Testis (tissue), 5 donors: ENCODE data around the gene TCEA2. TPM values are rescaled to one million over a fixed set of nuclear protein-coding genes. Genes with fewer than 3 reads are reported as not detected.
A peak's percentile ranks its signal among the peaks of the same experiment; 100 is the strongest.

Experiments
- DNase-seq: peaks from one replicate; pipeline ENCODE4 v3.0.0-alpha.2; 2019
- H3K27ac ChIP-seq, 2 donors: fragments of 200-600 bp; sonication (generic); one replicate each; pipeline ENCODE4 v1.5.1; 2019
- H3K27me3 ChIP-seq: fragments of 200-600 bp; sonication (generic); one replicate; pipeline ENCODE4 v1.5.1; 2019
- H3K36me3 ChIP-seq: fragments of 200-600 bp; sonication (generic); one replicate; pipeline ENCODE4 v1.5.1; 2017; ENCODE audit warnings: low read depth; ENCODE audit errors: missing control alignments
- H3K4me1 ChIP-seq: fragments of 200-600 bp; sonication (generic); one replicate; pipeline ENCODE4 v1.5.1; 2019
- H3K4me3 ChIP-seq, 2 donors: fragments of 200-600 bp; sonication (generic); one replicate each; pipeline ENCODE4 v1.5.1; 2017 to 2019
- H3K9me3 ChIP-seq: fragments of 200-600 bp; sonication (generic); one replicate; pipeline ENCODE4 v1.5.1; 2017
- POLR2A ChIP-seq: fragments of 450-650 bp; IDR thresholded peaks from one replicate; pipeline ENCODE4 v1.6.1; 2017; ENCODE audit warnings: antibody characterized with exemption, mild to moderate bottlenecking, moderate library complexity
- WGBS, 2 donors: methylation state at CpG; one replicate each; pipeline ENCODE4 v1.1.5; 2018; 5-methylcytosine and 5-hydroxymethylcytosine counted together
- intact Hi-C: fragments of 100-400 bp; cut with DNase I; formaldehyde crosslinking; loops from one replicate; pipeline ENCODE4 v1.15.1; 2023; ENCODE audit warnings: low total_unique reads
- long read RNA-seq, 2 donors: transcript quantifications; one replicate each; lab custom pipeline, GENCODE V29; 2026
- polyA plus RNA-seq: library from polyadenylated mRNA; stranded (reverse); fragments of 350-450 nt; fragmentation: Illumina TruSeq; extraction: RNeasy Lipid Tissue Mini Kit (QIAGEN cat#74804); gene quantifications from one replicate; pipeline ENCODE4 v1.2.3, GENCODE V29; 2014; ENCODE audit warnings: low read depth, low replicate concordance; ENCODE audit not compliant: insufficient read depth
- total RNA-seq, 2 donors: library from RNA; depleted of rRNA; stranded (reverse); fragments of >200 nt; gene quantifications; one replicate each; pipeline ENCODE4 v1.2.3, GENCODE V29; 2016
- TF ChIP-seq, protein P1 (sequence below), 3 experiments: fragments of 450-650 bp in 2 of 3; fragments of 200-600 bp in 1 of 3; sonication (generic) in 1 of 3; IDR thresholded peaks; one replicate each; pipeline ENCODE4 v1.5.1; 2016 to 2019; ENCODE audit warnings: antibody characterized with exemption in 3 of 3, mild to moderate bottlenecking in 2 of 3, moderate library complexity in 1 of 3

Gene TCEA2
- total RNA-seq (100 to 1,000 TPM in 1 of 2 donors, 10 to 100 TPM in 1; 94.5 to 126 TPM), polyA plus RNA-seq (171 TPM)
- long read RNA-seq, donor 1, transcript TCEA2-202 (10 exons, 1,235 nt): major isoform, 29 of 32 reads
- long read RNA-seq, donor 1, partial matches to known transcripts: 0 of 32 reads
- long read RNA-seq, donor 1, other reads (novel, unspliced or antisense): 0 of 32 reads
- long read RNA-seq, donor 2, transcript TCEA2-202 (10 exons, 1,235 nt): major isoform, 19 of 31 reads
- long read RNA-seq, donor 2, partial matches to known transcripts: 11 of 31 reads
- long read RNA-seq, donor 2, other reads (novel, unspliced or antisense): 0 of 31 reads

DNA sequence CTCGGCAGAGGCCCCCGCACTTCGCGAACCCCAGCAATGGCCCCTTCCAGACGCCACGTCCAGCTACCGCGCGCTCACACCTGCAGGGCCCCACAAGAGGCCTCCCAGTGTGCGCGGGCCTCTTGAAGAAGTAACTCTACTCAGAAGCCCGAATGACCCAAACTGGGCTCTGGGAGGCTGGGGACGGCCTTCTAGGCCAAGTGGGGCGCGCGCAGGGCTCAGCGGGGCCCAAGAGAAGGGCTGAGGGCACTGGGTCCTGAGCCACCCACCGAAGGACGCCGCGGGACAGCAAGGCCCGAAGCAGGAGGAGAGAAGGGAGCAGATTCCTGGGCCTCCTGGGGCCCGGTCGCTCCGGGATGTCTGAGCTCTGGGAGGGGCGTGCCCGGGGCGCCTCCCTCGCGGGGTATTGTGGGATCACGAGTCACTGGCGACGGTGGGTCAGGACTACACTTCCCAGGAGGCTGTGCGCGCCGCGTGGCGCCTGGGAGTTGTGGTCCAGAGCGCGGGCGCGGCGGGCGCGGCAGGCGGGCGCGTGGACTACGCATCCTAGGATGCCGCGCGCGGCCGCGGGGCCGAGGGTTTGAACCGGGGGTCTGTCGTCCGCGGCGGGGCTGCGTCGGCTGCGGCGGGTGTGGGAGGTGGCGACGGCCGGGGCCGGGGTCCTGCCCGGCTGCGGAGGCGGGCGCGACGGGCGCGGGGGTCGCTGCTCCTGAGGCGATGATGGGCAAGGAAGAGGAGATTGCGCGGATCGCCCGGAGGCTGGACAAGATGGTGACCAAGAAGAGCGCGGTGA lies at the start of gene TCEA2:
TCEA2 (plus strand) TSS at position 603 of the 793 bp plus-strand sequence; CDS start at position 718, 115 bp downstream.
- H3K36me3 ChIP-seq: no peaks in the 10 kb centered on the region
- WGBS, 2 donors: 1% methylated on average over 76 of the region's 85 CpGs; no CpG with 5 or more reads in 1 of the 2 donors
- intact Hi-C loops: no loop called here

DNA sequence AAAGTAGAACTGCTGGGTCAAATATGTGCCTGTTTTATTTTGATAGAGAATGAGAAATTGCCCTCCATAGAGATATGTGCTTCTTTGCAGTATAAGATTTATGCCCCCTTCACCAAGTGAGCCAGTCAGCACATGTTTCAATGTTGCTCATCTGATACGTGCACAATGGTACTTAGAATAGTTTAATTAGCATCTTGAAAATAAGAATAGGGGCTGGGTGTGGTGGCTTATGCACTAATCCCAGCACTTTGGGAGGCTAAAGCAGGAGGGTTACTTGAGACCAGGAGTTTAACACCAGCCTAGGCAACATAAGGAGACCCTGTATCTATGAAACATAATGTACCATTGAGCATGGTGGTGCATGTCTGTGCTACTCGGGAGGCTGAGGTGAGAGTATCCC lies 47.4 kb upstream of the TCEA2 start:
- 72 to 76% methylated on average over 2 of the region's 2 CpGs for WGBS, 2 donors
- H3K27ac ChIP-seq: no peak overlapping the region
- no peak for DNase-seq
- H3K4me3 ChIP-seq: no peak overlapping the region
- H3K27me3 ChIP-seq: no peaks in the 10 kb centered on the region
- no peaks in the 10 kb centered on the region for H3K9me3 ChIP-seq
- no peak for TF ChIP-seq POLR2A
- TF ChIP-seq, protein P1, sequence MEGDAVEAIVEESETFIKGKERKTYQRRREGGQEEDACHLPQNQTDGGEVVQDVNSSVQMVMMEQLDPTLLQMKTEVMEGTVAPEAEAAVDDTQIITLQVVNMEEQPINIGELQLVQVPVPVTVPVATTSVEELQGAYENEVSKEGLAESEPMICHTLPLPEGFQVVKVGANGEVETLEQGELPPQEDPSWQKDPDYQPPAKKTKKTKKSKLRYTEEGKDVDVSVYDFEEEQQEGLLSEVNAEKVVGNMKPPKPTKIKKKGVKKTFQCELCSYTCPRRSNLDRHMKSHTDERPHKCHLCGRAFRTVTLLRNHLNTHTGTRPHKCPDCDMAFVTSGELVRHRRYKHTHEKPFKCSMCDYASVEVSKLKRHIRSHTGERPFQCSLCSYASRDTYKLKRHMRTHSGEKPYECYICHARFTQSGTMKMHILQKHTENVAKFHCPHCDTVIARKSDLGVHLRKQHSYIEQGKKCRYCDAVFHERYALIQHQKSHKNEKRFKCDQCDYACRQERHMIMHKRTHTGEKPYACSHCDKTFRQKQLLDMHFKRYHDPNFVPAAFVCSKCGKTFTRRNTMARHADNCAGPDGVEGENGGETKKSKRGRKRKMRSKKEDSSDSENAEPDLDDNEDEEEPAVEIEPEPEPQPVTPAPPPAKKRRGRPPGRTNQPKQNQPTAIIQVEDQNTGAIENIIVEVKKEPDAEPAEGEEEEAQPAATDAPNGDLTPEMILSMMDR (IDR thresholded peaks at IDR 0.05): no peak
- intact Hi-C loops: no loop called here
- H3K36me3 ChIP-seq: no peaks in the 10 kb centered on the region
- H3K4me1 ChIP-seq: no peaks in the 10 kb centered on the region

More for the DNA sequence above, at the start of gene TCEA2:
- Histone ChIP-seq H3K27ac (peak within 1 kb of the TSS; percentile 65 to 85), H3K4me3 (peak within 1 kb of the TSS; percentile 86 to 91), H3K27me3 (no peaks in the 10 kb centered on the region), H3K4me1 (peaks cover 20% of the 10 kb centered on the region), H3K9me3 (no peaks in the 10 kb centered on the region)
- TF ChIP-seq, protein P1 (IDR thresholded peaks at IDR 0.05): peak in 1 of 3 experiments; percentile 12
- no peak for TF ChIP-seq POLR2A
- peak; percentile 99 for DNase-seq

DNA sequence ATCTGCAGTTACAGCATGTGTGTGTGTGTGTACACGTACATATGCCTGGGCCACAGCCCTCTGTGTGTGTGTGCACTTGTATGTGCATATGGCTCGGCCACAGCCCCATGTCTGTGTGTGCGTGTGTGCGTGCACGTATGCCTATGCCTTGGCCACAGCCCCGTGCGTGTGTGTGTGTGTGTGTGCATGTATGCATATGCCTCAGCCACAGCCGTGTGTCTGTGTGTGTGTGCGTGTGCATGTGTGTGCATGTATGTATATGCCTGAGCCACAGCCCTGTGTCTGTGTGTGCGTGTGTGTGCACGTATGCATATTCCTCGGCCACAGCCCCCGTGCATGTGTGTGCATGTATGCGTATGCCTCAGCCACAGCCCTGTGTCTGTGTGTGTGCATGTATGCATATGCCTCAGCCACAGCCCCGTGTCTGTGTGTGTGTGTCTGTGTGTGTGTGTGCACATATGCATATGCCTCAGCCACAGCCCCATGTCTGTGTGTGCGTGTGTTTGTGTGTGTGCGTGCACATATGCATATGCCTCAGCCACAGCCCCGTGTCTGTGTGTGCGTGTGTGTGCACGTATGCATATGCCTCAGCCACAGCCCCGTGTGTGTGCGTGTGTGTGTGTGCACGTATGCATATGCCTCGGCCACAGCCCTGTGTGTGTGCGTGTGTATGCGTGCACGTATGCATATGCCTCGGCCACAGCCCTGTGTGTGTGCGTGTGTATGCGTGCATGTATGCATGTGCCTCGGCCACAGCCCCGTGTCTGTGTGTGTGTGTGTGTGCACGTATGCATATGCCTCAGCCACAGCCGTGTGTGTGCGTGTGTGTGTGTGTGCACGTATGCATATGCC lies 41.6 kb upstream of the TCEA2 start:
- Histone ChIP-seq H3K4me3 (no peak overlapping the region), H3K36me3 (no peaks in the 10 kb centered on the region), H3K4me1 (no peaks in the 10 kb centered on the region), H3K27ac (no peak overlapping the region), H3K27me3 (no peaks in the 10 kb centered on the region), H3K9me3 (no peaks in the 10 kb centered on the region)
- intact Hi-C loops: no loop called here
- TF ChIP-seq, protein P1 (IDR thresholded peaks at IDR 0.05): no peak
- TF ChIP-seq POLR2A: no peak
- DNase-seq: no peak
- WGBS, 2 donors: 91 to 93% methylated on average over 21 to 35 of the region's 36 CpGs

DNA sequence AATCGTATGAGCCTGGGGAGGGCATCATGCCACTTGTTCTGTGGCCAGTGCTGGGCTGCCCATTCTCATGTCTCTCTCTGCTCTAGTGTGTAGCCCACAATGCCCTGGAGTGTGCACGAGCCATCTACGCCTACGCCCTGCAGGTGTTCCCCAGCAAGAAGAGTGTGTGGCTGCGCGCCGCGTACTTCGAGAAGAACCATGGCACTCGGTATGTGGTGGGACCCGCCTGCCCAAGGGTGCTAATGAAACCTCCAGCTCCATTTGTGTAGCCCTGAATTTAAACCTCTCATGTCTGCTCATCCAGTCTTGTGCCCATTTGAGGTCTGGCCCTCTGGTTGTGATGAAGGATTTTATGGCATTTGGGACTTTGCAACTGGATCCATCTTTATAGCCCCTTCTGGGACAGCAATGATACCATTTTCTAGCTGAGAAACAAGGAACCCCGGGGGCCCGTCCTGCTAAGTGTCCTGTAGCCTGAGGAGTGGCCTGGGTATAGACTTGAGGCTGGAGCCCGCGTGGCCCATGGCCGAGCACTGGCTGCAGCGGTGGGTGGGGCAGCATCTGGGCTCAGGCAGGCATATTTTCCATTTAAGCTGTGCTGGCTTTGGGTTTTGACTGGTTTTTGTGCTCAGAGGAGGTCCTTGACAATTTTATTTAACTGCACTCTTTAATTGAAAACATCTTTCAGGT lies 40.2 kb upstream of the TCEA2 start:
- Histone ChIP-seq H3K27me3 (no peaks in the 10 kb centered on the region), H3K4me1 (no peaks in the 10 kb centered on the region), H3K36me3 (peaks cover 4% of the 10 kb centered on the region), H3K27ac (no peak overlapping the region), H3K4me3 (no peak overlapping the region), H3K9me3 (no peaks in the 10 kb centered on the region)
- TF ChIP-seq, protein P1 (IDR thresholded peaks at IDR 0.05): no peak
- TF ChIP-seq POLR2A: no peak
- 92 to 96% methylated on average over 17 of the region's 17 CpGs for WGBS, 2 donors
- intact Hi-C loops: no loop called here
- DNase-seq: no peak
